ENCODE data around the gene HAO2.

The HAO2 gene

GRCh38 chr1:119380983-119381662, 12.5 kb downstream of the HAO2 start:
- no peak for DNase-seq

- no peak for DNase-seq
Measured at GRCh38 chr1:119384591-119384990, 16.0 kb downstream of the HAO2 start.

- DNase-seq: no peak
Measured at GRCh38 chr1:119385650-119386049, 17.1 kb downstream of the HAO2 start.

DNA sequence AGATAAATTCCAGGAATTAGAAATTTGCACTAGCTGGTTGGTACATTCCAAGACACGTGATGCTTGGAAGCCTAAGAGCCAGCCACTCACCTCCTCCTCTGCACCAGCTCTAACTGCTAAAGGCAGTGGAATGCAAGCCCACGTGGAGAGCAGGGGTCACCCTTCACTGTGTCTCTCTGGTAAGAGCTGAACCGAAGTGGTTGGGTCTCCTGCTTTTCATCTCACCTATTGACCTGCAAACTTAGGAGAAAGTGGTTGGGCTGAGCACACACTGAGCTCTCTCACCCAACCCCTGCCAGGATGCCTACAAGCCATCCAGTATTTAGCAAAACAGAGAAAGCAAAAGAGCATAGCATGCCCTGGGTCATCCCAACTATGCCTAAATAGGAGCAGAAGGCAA, 19.3 kb downstream of the HAO2 start:
- no peak for DNase-seq

GRCh38 chr1:119388450-119388849, 19.9 kb downstream of the HAO2 start:
- no peak for DNase-seq

- DNase-seq: no peak
Measured at GRCh38 chr1:119390526-119390925, 21.9 kb downstream of the HAO2 start.

GRCh38 chr1:119391749-119392148, 23.2 kb downstream of the HAO2 start:
- no peak for DNase-seq

GRCh38 chr1:119394085-119394484, 25.5 kb downstream of the HAO2 start:
- no peak for DNase-seq

DNA sequence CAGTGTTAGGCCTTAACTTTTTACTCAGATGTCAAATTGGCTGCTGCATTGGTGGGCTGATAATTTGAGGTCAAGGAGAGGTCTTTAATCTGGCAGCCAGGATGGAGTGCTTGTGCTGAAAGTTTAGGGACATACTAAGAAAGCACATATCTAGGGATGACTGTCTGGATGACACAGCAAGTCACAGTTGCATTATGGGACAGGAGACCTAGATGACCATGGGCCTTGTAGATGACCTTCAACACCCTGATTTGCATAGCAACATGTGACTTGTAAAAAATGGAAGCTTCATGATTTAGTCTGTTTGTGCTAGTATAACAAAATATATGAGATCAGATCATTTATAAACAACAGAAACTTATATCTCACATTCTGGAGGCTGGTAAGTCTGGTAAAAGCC, 28.4 kb downstream of the HAO2 start:
- DNase-seq: no peak

DNA sequence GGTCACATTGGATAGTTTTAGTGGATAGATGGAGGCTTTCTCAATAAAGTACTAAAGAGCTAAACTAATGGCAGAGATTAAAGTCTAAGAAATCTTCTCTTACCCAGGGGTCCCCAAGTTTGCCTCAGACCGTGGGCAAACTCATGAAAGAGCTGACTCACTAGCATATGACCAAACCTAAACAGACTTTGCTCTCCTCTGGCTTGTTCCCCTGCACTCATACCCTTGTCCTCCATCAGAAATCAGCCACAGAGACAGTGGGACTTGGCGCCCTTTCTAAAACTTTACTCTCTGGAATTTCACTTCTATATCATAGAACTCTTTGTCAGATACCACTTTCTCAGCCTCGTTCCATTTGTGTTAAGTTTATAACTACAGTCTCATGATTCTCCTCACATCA, 29.4 kb downstream of the HAO2 start:
- no peak for DNase-seq

- DNase-seq: no peak
Measured at GRCh38 chr1:119404736-119405135, 36.2 kb downstream of the HAO2 start.

DNA sequence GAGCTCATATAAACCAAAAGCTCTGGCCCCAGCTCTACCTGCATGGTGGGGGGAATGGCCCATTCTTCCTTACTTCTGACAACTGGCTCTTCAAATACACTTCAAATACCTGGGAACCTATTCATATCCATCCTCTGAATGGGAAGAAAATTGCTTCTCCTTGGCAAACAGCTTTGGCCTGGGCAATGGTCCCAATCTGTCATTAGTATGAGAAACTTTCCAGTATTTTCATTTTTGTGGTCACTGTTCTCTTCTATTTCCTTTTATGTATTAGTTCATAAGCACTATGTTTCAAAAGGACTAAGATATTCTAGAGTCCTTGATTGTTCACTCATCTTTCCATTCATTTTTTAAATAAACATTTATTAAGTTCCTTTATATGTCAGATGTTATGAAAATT, 41.1 kb downstream of the HAO2 start:
- no peak for DNase-seq

- DNase-seq: no peak
Measured at GRCh38 chr1:119410961-119411360, 42.4 kb downstream of the HAO2 start.

DNA sequence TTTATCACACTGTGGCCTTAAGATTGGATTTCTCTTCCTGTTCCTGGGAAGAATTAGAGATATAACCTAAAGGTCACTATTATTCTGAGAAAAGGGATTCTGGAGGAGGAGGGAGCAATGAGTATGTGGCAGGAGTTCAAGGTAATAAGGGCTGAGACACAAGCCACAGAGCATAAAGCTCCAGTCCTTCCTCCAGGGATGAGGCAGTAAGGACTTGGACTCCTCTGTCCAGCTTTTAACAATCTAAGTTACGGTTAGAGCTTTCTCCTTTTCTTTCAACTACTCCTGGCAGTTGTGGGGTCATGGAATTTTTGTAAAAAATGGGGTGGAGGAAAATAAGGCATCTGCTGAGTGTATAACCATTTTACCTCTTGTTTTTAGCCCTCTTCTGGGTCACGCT, 46.4 kb downstream of the HAO2 start, which contains the start of gene HSD3B2:
TSS of gene HSD3B2 (plus strand) at position 201 of the 400 bp plus-strand sequence. CDS start 270 bp downstream, outside the sequence.
- no peak for DNase-seq

- no peak for DNase-seq
Measured at GRCh38 chr1:119416006-119416640, 47.5 kb downstream of the HAO2 start.

DNA sequence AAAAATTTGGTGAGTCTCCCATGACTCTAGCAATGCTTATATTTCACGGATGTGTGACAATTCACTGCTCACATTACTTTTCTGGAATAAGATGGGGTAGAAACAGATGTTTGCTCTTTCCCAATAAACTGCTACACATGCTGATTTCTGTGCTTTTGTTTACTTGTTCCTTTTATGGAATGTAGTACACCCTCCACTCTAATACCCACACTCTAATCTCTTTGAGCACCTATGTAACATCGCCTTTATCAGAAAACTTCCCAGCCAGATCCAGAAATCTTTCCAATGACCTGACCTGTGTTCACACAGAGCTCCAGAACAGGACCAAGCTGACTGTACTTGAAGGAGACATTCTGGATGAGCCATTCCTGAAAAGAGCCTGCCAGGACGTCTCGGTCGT, 50.5 kb downstream of the HAO2 start:
- no peak for DNase-seq

DNA sequence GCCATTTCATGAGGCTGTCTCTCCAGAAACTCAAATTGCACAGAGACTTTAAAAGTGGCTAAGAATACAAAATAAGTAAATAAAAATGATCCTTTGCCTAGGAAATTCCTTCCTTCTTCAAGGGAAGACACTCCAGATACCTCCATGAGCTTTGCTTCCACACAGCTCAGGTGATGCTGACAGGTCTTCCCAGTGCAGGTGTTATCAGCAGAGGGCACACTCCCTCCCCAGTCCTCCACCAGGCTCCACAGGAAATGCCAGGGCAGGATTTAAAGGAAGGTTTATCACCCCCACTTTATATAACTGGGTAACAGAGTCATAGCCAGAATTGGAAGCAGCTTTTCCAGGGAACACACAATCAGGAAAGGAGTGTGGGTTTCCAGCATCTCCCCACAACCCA, 52.1 kb downstream of the HAO2 start:
- DNase-seq: no peak

DNA sequence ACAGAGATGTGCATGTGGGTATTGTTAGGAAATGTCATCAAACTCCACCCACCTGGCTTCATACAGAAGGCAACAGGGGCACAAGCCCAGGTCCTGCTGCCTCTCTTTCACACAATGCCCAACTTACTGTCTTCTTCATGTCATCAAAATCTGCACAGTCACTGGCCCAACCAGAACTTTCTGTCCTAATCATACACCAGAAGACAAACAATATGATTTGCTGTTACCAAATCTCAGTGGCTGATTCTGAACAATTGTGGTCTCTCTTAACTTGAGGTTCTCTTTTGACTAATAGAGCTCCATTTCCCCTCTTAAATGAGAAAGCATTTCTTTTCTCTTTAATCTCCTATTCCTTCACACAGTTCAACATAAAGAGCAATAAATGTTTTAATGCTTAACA, 54.0 kb downstream of the HAO2 start:
- no peak for DNase-seq

DNA sequence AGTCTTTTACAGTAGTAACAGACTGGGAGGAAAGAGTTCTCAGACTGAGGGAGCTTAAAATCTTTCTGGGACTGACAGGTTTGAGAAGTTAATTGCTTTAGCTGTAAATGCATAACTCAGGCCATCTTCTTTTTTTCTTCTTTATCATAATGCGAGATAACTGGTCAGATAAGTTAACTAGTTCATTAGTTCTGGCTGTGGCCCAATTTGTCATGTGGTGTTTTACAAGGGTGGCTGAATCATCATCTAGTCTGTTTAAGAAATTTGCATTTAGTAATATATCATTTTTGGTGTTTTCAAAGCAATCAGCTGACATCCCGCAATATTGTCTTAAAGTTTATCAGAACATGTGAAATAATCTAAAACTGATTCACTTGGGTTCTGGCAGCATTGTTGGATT, 60.4 kb downstream of the HAO2 start:
- DNase-seq: no peak

GRCh38 chr1:119429687-119430086, 61.1 kb downstream of the HAO2 start:
- DNase-seq: no peak

GRCh38 chr1:119430486-119430885, 61.9 kb downstream of the HAO2 start:
- DNase-seq: no peak

DNA sequence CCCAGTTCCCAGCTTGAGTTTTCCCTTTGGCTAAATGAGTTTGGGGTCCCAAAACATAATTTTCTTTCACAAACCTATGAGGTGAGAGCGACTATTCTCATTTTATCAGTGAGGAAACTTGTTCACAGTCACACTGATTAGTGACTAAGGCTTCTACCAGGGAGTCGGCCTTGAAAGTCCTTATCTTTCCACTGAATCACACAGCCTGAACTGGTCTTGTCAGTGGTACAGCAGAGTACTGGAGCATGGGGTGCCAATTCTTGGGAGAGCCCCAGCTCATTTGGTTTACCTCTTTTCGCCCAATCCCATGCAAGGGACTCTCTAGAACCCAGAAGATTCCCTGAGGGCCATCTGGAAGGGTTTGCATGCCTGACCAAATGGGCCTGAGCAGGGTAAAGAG, 63.3 kb downstream of the HAO2 start:
- DNase-seq: no peak

GRCh38 chr1:119435052-119435451, 66.5 kb downstream of the HAO2 start:
- no peak for DNase-seq

GRCh38 chr1:119438761-119439160, 70.2 kb downstream of the HAO2 start:
- DNase-seq: no peak

GRCh38 chr1:119440721-119441307, 72.2 kb downstream of the HAO2 start:
- no peak for DNase-seq

Data from NCI-H2081 (cell line).